Activated CD4-positive, alpha-beta T cell treated with anti-CD3 and anti-CD28 coated beads, Interleukin-2, amount 10 ng/mL, durations not matched to agents 7 days and 5 days (primary cell): Measurements from ENCODE around the gene PCDHGA8. TPM values are rescaled to one million over a fixed set of nuclear protein-coding genes. Genes with fewer than 3 reads are reported as not detected.
"Not testable (repeated sequence)": the region's sequence is repeated elsewhere in the genome, so short reads cannot be mapped to it uniquely, and the experiment has no call there.

Experiments used
- CTCF ChIA-PET: fragments of 350-600 bp; sonication (Branson Sonifier 250); formaldehyde crosslinking; loops from one replicate; lab custom pipeline; 2021; ENCODE audit warnings: antibody characterized with exemption; lab: Charles Lee
- POLR2A ChIA-PET: fragments of 350-600 bp; sonication (Branson Sonifier 250); formaldehyde crosslinking; loops from one replicate; lab custom pipeline; 2021; ENCODE audit warnings: antibody characterized with exemption; lab: Charles Lee
- DNase-seq: peaks from one replicate; pipeline ENCODE4 v3.0.0-alpha.2; 2020
- H3K27ac Mint-ChIP-seq: one replicate; pipeline ENCODE4 v1.8.0; 2021; ENCODE audit warnings: mild to moderate bottlenecking, moderate library complexity, mixed read lengths
- H3K27me3 Mint-ChIP-seq: one replicate; pipeline ENCODE4 v1.8.0; 2021; ENCODE audit warnings: mixed read lengths
- H3K36me3 Mint-ChIP-seq: one replicate; pipeline ENCODE4 v1.8.0; 2021; ENCODE audit warnings: low read depth, mixed read lengths
- H3K4me1 Mint-ChIP-seq: one replicate; pipeline ENCODE4 v1.8.0; 2021; ENCODE audit warnings: mixed read lengths
- H3K4me3 Mint-ChIP-seq: one replicate; pipeline ENCODE4 v1.8.0; 2021; ENCODE audit warnings: mild to moderate bottlenecking, moderate library complexity, mixed read lengths
- H3K9me3 Mint-ChIP-seq: one replicate; pipeline ENCODE4 v1.8.0; 2021; ENCODE audit warnings: mixed read lengths
- total RNA-seq, 2 experiments: library from RNA; stranded (reverse); gene quantifications; one replicate each; pipeline ENCODE4 v1.2.3, GENCODE V29; 2021

The PCDHGA8 gene
- total RNA-seq, 2 experiments from 2014 or later = not detected

GRCh38 chr5:141397756-141398551 lies 5.5 kb downstream of the PCDHGA8 start, which contains the start of gene PCDHGB5:
Gene PCDHGB5 (plus strand): TSS chr5:141397947. CDS start chr5:141398128, 181 bp downstream.
- peak; percentile 34 for DNase-seq
- Mint-ChIP-seq H3K27me3 (peaks cover 48% of the 10 kb centered on the region), H3K4me3 (peak within 1 kb of the TSS; percentile 25), H3K27ac (peak within 1 kb of the TSS; percentile 33), H3K9me3 (peaks cover 24% of the 10 kb centered on the region)
- H3K36me3 Mint-ChIP-seq, H3K4me1 Mint-ChIP-seq: not testable (repeated sequence)
- POLR2A ChIA-PET = interaction anchor here (0.7 kb wide), 1 partner anchor 15 kb away, joined by 3 read pairs; the partner anchor contains the start of gene PCDHGA10
- CTCF ChIA-PET = interaction anchor here (1.2 to 3.0 kb wide), 9 partner anchors 10 to 556 kb away, joined by 3 to 11 read pairs (median 5); partner anchors contain the start of genes PCDHGA10, PCDHGA11, PCDHGA6 and PCDHGB6

- H3K4me3 Mint-ChIP-seq = peak overlapping the region; percentile 25
- ChIA-PET POLR2A (no interaction called here), CTCF (interaction anchor here (1.2 to 3.0 kb wide), 3 partner anchors 18 to 557 kb away, joined by 3 to 11 read pairs (median 3); no protein-coding TSS in a partner anchor)
- H3K27me3 Mint-ChIP-seq = peaks cover 52% of the 10 kb centered on the region
- H3K27ac Mint-ChIP-seq = peak overlapping the region; percentile 33
- no peak for DNase-seq
- peaks cover 7% of the 10 kb centered on the region for H3K36me3 Mint-ChIP-seq
- H3K9me3 Mint-ChIP-seq = peaks cover 29% of the 10 kb centered on the region
- H3K4me1 Mint-ChIP-seq = no peaks in the 10 kb centered on the region
Observed at GRCh38 chr5:141398608-141399007, 6.2 kb downstream of the PCDHGA8 start.

- CTCF ChIA-PET = interaction anchor here (0.7 kb wide), 1 partner anchor 13 kb away, joined by 3 read pairs; the partner anchor contains the start of gene PCDHGA10
- peaks cover 27% of the 10 kb centered on the region for H3K9me3 Mint-ChIP-seq
- peaks cover 50% of the 10 kb centered on the region for H3K27me3 Mint-ChIP-seq
- no peak overlapping the region for H3K4me3 Mint-ChIP-seq
- no peak for DNase-seq
- H3K36me3 Mint-ChIP-seq = peaks cover 7% of the 10 kb centered on the region
- no peak overlapping the region for H3K27ac Mint-ChIP-seq
- POLR2A ChIA-PET = no interaction called here
- no peaks in the 10 kb centered on the region for H3K4me1 Mint-ChIP-seq
Observed at GRCh38 chr5:141399555-141400258, 7.3 kb downstream of the PCDHGA8 start.

- peaks cover 7% of the 10 kb centered on the region for H3K36me3 Mint-ChIP-seq
- peaks cover 48% of the 10 kb centered on the region for H3K27me3 Mint-ChIP-seq
- CTCF ChIA-PET = interaction anchor here (0.8 to 1.6 kb wide), 4 partner anchors 11 to 121 kb away, joined by 3 to 5 read pairs (median 3); partner anchors contain the start of genes PCDHGA10 and PCDHGA11
- H3K27ac Mint-ChIP-seq = no peak within 1 kb of the TSS
- H3K4me1 Mint-ChIP-seq = no peaks in the 10 kb centered on the region
- H3K4me3 Mint-ChIP-seq = no peak within 1 kb of the TSS
- no peak for DNase-seq
- POLR2A ChIA-PET = no interaction called here
- peaks cover 26% of the 10 kb centered on the region for H3K9me3 Mint-ChIP-seq
Observed at GRCh38 chr5:141402553-141403243, 10.3 kb downstream of the PCDHGA8 start, which contains the start of gene PCDHGA9. Gene PCDHGA9 (plus strand): TSS chr5:141402778. CDS start chr5:141402953, 175 bp downstream.

GRCh38 chr5:141403387-141403786 lies 11.0 kb downstream of the PCDHGA8 start:
- no peak overlapping the region for H3K4me3 Mint-ChIP-seq
- peaks cover 54% of the 10 kb centered on the region for H3K27me3 Mint-ChIP-seq
- peaks cover 29% of the 10 kb centered on the region for H3K9me3 Mint-ChIP-seq
- CTCF ChIA-PET = interaction anchor here (0.8 to 1.6 kb wide), 4 partner anchors 10 to 120 kb away, joined by 3 to 5 read pairs (median 3); partner anchors contain the start of genes PCDHGA10 and PCDHGA11
- POLR2A ChIA-PET = no interaction called here
- peaks cover 7% of the 10 kb centered on the region for H3K36me3 Mint-ChIP-seq
- DNase-seq = no peak
- no peak overlapping the region for H3K27ac Mint-ChIP-seq
- H3K4me1 Mint-ChIP-seq = peaks cover 2% of the 10 kb centered on the region

GRCh38 chr5:141407790-141408505 lies 15.5 kb downstream of the PCDHGA8 start, which contains the start of gene PCDHGB6:
Gene PCDHGB6 (plus strand): TSS chr5:141408021. CDS start chr5:141408203, 182 bp downstream.
- DNase-seq = peak; percentile 24
- peak within 1 kb of the TSS; percentile 40 for H3K4me3 Mint-ChIP-seq

GRCh38 chr5:141409598-141410306 lies 17.3 kb downstream of the PCDHGA8 start:
- Mint-ChIP-seq H3K4me1 (peaks cover 13% of the 10 kb centered on the region), H3K27ac (no peak overlapping the region), H3K4me3 (no peak overlapping the region), H3K9me3 (peaks cover 26% of the 10 kb centered on the region), H3K36me3 (peaks cover 14% of the 10 kb centered on the region), H3K27me3 (peaks cover 58% of the 10 kb centered on the region)
- DNase-seq = no peak
- ChIA-PET CTCF (no interaction called here), POLR2A (no interaction called here)

More at GRCh38 chr5:141407790-141408505, 15.5 kb downstream of the PCDHGA8 start, which contains the start of gene PCDHGB6:
- Mint-ChIP-seq H3K9me3 (peaks cover 27% of the 10 kb centered on the region), H3K36me3 (peaks cover 11% of the 10 kb centered on the region), H3K27me3 (peaks cover 53% of the 10 kb centered on the region)
- POLR2A ChIA-PET, H3K4me1 Mint-ChIP-seq, H3K27ac Mint-ChIP-seq: not testable (repeated sequence)
- CTCF ChIA-PET = interaction anchor here (0.6 to 3.1 kb wide), 9 partner anchors 11 to 156 kb away, joined by 3 to 11 read pairs (median 4); partner anchors contain the start of genes PCDHGA11, PCDHGA3 and PCDHGB5

- CTCF ChIA-PET = interaction anchor here (0.6 to 2.3 kb wide), 2 partner anchors 91 to 103 kb away, joined by 3 to 13 read pairs; no protein-coding TSS in a partner anchor
- POLR2A ChIA-PET = no interaction called here
- Mint-ChIP-seq H3K4me3 (no peak overlapping the region), H3K36me3 (peaks cover 16% of the 10 kb centered on the region), H3K4me1 (peaks cover 15% of the 10 kb centered on the region), H3K9me3 (peaks cover 24% of the 10 kb centered on the region), H3K27me3 (peaks cover 64% of the 10 kb centered on the region), H3K27ac (no peak overlapping the region)
- no peak for DNase-seq
Observed at GRCh38 chr5:141411575-141411974, 19.1 kb downstream of the PCDHGA8 start.

GRCh38 chr5:141412854-141413539 lies 20.6 kb downstream of the PCDHGA8 start, which contains the start of gene PCDHGA10:
Gene PCDHGA10 (plus strand): TSS chr5:141412987. CDS start chr5:141413176, 189 bp downstream.
- ChIA-PET POLR2A (interaction anchor here (0.6 kb wide), 1 partner anchor 15 kb away, joined by 3 read pairs; the partner anchor contains the start of gene PCDHGB5), CTCF (interaction anchor here (0.9 to 2.7 kb wide), 14 partner anchors 8 to 151 kb away, joined by 3 to 19 read pairs (median 9); partner anchors contain the start of genes PCDHGA11, PCDHGA12, PCDHGA5 and PCDHGA9)
- H3K27me3 Mint-ChIP-seq = peaks cover 64% of the 10 kb centered on the region
- H3K9me3 Mint-ChIP-seq = peaks cover 26% of the 10 kb centered on the region
- H3K27ac Mint-ChIP-seq = peak within 1 kb of the TSS; percentile 50
- DNase-seq = peak; percentile 47
- peaks cover 17% of the 10 kb centered on the region for H3K4me1 Mint-ChIP-seq
- H3K36me3 Mint-ChIP-seq = peaks cover 18% of the 10 kb centered on the region
- H3K4me3 Mint-ChIP-seq = peak within 1 kb of the TSS; percentile 71

- POLR2A ChIA-PET = no interaction called here
- DNase-seq = no peak
- peak overlapping the region; percentile 38 for H3K27ac Mint-ChIP-seq
- peaks cover 18% of the 10 kb centered on the region for H3K4me1 Mint-ChIP-seq
- CTCF ChIA-PET = interaction anchor here (0.9 to 2.7 kb wide), 13 partner anchors 8 to 150 kb away, joined by 3 to 19 read pairs (median 10); partner anchors contain the start of genes PCDHGA11, PCDHGA12, PCDHGA9 and PCDHGB3
- peaks cover 23% of the 10 kb centered on the region for H3K36me3 Mint-ChIP-seq
- H3K9me3 Mint-ChIP-seq = peaks cover 28% of the 10 kb centered on the region
- peak overlapping the region; percentile 71 for H3K4me3 Mint-ChIP-seq
- peaks cover 64% of the 10 kb centered on the region for H3K27me3 Mint-ChIP-seq
Observed at GRCh38 chr5:141413540-141414069, 21.2 kb downstream of the PCDHGA8 start.
